IgD-negative memory B cell (primary cell): ENCODE measurements around the gene HLA-DOA. TPM values are rescaled to one million over a fixed set of nuclear protein-coding genes. Genes with fewer than 3 reads are reported as not detected.

Experiments
- H3K27ac Mint-ChIP-seq, 3 donors: one replicate each; pipeline ENCODE4 v1.8.0; 2020 to 2022; ENCODE audit warnings: mild to moderate bottlenecking in 3 of 3, mixed read lengths in 3 of 3, moderate library complexity in 1 of 3
- H3K27me3 Mint-ChIP-seq: one replicate; pipeline ENCODE4 v1.8.0; 2021; ENCODE audit warnings: mixed read lengths
- H3K36me3 Mint-ChIP-seq: one replicate; pipeline ENCODE4 v1.8.0; 2020; ENCODE audit warnings: mild to moderate bottlenecking, mixed read lengths
- H3K4me1 Mint-ChIP-seq, 3 donors: one replicate each; pipeline ENCODE4 v1.8.0; 2020 to 2022; ENCODE audit warnings: mixed read lengths in 3 of 3, mild to moderate bottlenecking in 1 of 3
- H3K4me3 Mint-ChIP-seq, 4 donors: one replicate each; pipeline ENCODE4 v1.8.0; 2020 to 2022; ENCODE audit warnings: mild to moderate bottlenecking in 4 of 4, mixed read lengths in 4 of 4, moderate library complexity in 3 of 4
- H3K9me3 Mint-ChIP-seq, 3 donors: one replicate each; pipeline ENCODE4 v1.8.0; 2020 to 2021; ENCODE audit warnings: mixed read lengths in 3 of 3, mild to moderate bottlenecking in 1 of 3
- polyA plus RNA-seq: library from polyadenylated mRNA; unstranded; fragments of 300-500 nt; fragmentation: Illumina TruSeq; gene quantifications from one replicate; pipeline ENCODE4 v1.2.3, GENCODE V29; 2021

The HLA-DOA gene
- polyA plus RNA-seq, 1 donor from 2014 or later: 363 TPM

- no peaks in the 10 kb centered on the region for H3K9me3 Mint-ChIP-seq
- peak overlapping the region; percentile 98 to 100 (median 100) for H3K27ac Mint-ChIP-seq
- no peaks in the 10 kb centered on the region for H3K27me3 Mint-ChIP-seq
- peaks cover 24 to 47% (median 25%) of the 10 kb centered on the region in 3 donors for H3K4me1 Mint-ChIP-seq
- peaks cover 17% of the 10 kb centered on the region for H3K36me3 Mint-ChIP-seq
- H3K4me3 Mint-ChIP-seq: peak overlapping the region; percentile 96 to 100 (median 99)
These were observed 40.3 kb downstream of the HLA-DOA start for GRCh38 chr6:32968867-32969684.

DNA sequence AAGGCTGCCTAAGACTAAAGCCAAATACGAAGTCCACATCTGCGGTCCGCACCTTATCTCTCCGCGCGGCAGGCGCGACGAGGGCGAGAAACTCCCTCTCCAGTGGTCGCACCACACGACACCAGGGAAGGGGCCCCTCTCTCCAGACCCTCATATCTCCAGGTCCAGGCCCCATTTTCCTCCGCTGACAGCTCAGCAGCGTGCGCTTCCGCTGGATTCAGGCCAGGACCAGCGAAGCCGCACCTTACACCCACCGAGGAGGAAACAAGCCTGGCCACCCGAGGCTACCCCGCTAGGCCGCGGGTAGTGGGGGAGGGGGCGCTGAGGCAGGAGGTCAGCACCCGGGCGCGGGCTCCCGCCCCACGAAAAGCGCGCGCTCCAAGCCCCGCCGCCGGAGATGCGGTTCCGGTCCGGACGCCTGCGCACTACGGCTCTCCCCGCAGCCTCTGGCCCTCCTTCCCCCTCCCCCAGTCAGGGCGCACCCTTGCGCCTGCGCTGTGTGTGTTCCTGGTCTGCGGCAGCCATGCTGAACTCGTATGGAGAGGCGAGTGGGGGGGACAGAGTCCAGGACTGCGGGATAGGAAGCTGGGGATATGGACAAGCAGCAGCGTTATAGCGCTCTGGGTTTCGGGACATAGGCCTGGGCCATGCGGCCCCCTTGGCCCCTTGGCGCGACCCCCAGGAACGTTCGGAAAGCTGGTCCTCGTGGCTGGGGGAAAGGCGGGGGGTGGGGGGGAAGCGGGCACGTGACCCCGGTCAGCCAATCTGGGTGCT lies 41.1 kb downstream of the HLA-DOA start, which contains the start of gene BRD2:
TSS of gene BRD2 (plus strand) at position 502 of the 774 bp plus-strand sequence. CDS start 4,305 bp downstream, outside the sequence.
- Mint-ChIP-seq H3K4me3 (peak within 1 kb of the TSS; percentile 96 to 100 (median 99)), H3K4me1 (peaks cover 25 to 47% (median 27%) of the 10 kb centered on the region in 3 donors), H3K27me3 (no peaks in the 10 kb centered on the region), H3K9me3 (no peaks in the 10 kb centered on the region), H3K36me3 (peaks cover 9% of the 10 kb centered on the region), H3K27ac (peak within 1 kb of the TSS; percentile 98 to 100 (median 100))

GRCh38 chr6:32967151-32968091 lies 42.0 kb downstream of the HLA-DOA start:
- Mint-ChIP-seq H3K36me3 (peaks cover 5% of the 10 kb centered on the region), H3K27ac (peak overlapping the region; percentile 96 to 100 (median 100)), H3K4me1 (peaks cover 29 to 51% (median 30%) of the 10 kb centered on the region in 3 donors), H3K4me3 (peak overlapping the region; percentile 96 to 100 (median 99)), H3K27me3 (no peaks in the 10 kb centered on the region), H3K9me3 (no peaks in the 10 kb centered on the region)

DNA sequence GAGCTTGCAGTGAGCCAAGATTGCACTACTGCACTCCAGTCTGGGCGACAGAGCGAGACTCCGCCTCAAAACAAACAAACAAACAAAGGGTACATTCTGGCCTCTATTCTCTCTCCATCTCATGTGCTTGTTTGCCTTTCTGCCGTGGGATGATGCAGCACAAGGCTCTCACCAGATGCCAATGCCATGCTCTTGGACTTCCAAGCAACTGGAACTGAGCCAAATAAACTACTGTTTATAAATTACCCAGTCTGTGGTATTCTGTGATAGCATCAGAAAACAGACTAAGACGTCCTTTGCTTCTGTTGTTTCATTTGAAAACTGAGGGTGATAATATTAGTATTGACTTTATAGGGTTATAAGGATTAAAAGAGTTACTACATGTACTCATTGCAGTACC lies 44.6 kb downstream of the HLA-DOA start:
- Mint-ChIP-seq H3K9me3 (no peaks in the 10 kb centered on the region), H3K27ac (peak overlapping the region in 1 of 3 donors; percentile 100), H3K27me3 (no peaks in the 10 kb centered on the region), H3K4me3 (peak overlapping the region in 1 of 4 donors; percentile 75), H3K4me1 (peaks cover 43 to 60% (median 45%) of the 10 kb centered on the region in 3 donors), H3K36me3 (peaks cover 3% of the 10 kb centered on the region)

DNA sequence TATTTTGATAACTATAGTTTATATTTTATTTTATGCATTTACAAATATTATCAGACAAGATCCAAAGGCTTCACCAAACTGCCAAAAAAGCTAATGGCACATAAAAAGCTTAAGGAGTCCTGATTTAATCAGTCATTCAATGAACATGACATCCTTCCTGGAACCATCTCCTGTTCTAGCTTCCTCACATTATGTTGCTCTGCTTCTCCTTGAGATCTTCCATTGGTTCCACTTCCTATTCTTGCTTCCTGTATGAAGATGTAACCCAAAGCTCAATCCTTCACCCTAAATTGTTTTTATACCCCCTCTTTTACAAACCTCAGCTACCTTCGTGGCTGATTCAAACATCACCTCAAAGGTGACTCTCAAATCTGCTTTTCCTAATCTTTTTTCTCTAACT lies 45.5 kb downstream of the HLA-DOA start:
- peak overlapping the region in 1 of 4 donors; percentile 66 for H3K4me3 Mint-ChIP-seq
- H3K27ac Mint-ChIP-seq: peak overlapping the region in 2 of 3 donors; percentile 22 to 64

GRCh38 chr6:32962213-32962826 lies 47.1 kb downstream of the HLA-DOA start:
- H3K9me3 Mint-ChIP-seq: no peaks in the 10 kb centered on the region
- peak overlapping the region in 3 of 4 donors; percentile 1 to 58 (median 49) for H3K4me3 Mint-ChIP-seq
- H3K27me3 Mint-ChIP-seq: no peaks in the 10 kb centered on the region
- peak overlapping the region; percentile 6 to 78 (median 57) for H3K27ac Mint-ChIP-seq
- H3K4me1 Mint-ChIP-seq: peaks cover 48 to 64% (median 51%) of the 10 kb centered on the region in 3 donors
- peaks cover 4% of the 10 kb centered on the region for H3K36me3 Mint-ChIP-seq

More for the DNA sequence above, 45.5 kb downstream of the HLA-DOA start:
- Mint-ChIP-seq H3K27me3 (no peaks in the 10 kb centered on the region), H3K4me1 (peaks cover 47 to 64% (median 48%) of the 10 kb centered on the region in 3 donors), H3K36me3 (peaks cover 4% of the 10 kb centered on the region), H3K9me3 (no peaks in the 10 kb centered on the region)

GRCh38 chr6:32960563-32960962 lies 48.8 kb downstream of the HLA-DOA start:
- H3K27me3 Mint-ChIP-seq: no peaks in the 10 kb centered on the region
- no peak overlapping the region for H3K27ac Mint-ChIP-seq
- H3K4me1 Mint-ChIP-seq: peaks cover 46 to 65% (median 52%) of the 10 kb centered on the region in 3 donors
- no peaks in the 10 kb centered on the region for H3K9me3 Mint-ChIP-seq
- H3K36me3 Mint-ChIP-seq: peaks cover 4% of the 10 kb centered on the region
- no peak overlapping the region for H3K4me3 Mint-ChIP-seq

DNA sequence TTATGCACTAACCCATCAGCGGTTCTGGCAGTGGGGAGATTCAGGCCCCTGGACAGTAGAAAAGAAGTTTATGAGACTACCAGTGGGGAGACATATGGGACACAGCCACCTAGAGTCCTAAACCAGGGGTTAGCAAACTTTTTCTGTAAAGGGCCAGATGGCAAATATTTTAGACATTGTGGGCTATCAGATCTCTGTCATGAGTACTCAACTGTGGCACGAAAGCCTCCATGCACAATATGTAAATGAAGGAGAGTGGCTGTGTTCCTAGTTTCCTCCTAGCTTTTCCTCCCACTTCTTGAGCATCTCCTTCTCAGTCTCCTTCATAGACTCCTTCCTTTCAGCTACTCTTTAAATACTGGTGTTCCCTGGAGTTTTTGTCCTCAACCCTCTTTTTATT lies 53.2 kb downstream of the HLA-DOA start:
- H3K27me3 Mint-ChIP-seq: no peaks in the 10 kb centered on the region
- H3K36me3 Mint-ChIP-seq: peaks cover 2% of the 10 kb centered on the region
- peak overlapping the region in 3 of 4 donors; percentile 25 to 84 (median 65) for H3K4me3 Mint-ChIP-seq
- H3K9me3 Mint-ChIP-seq: no peaks in the 10 kb centered on the region
- H3K27ac Mint-ChIP-seq: peak overlapping the region in 2 of 3 donors; percentile 57 to 85
- peaks cover 40 to 63% (median 48%) of the 10 kb centered on the region in 3 donors for H3K4me1 Mint-ChIP-seq

DNA sequence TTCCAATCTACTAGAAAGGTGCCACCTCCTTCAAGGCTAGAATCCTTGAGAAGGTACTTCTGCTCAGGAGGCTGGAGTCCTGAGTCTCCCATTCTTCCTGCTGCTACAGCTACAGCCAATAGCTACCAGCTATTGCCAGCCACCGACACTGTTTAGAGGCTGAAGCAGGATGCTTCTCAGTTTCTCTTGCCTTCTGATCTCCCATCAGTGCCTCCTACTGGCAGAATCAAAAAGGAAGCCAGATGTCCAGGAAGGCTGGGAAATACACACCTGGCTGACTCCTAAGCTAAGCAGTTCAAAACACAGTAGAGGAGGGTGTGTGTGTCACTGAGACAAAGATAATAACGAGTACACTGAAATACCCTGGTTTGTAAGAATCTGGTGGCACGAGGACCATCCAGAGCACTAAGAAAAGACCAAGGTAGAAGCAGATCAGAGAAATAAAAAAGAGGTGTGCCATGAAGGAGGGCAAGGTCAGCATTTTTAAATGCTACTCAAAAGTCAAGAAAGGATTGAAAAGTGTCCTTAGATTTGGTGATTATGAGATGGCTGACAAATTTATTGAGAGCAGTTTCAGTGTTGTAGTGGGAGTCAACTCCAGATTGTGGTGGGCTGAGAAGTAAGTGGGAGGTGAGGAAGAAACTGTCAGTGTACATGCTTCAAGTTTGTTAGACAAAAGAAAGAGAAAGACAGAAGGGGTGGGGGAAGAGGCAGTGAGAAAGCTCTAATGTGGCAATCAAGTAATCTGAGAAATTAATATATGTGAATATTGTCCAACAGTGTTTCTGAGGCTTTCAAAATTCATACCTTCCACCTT lies 54.2 kb downstream of the HLA-DOA start:
- H3K36me3 Mint-ChIP-seq: peaks cover 2% of the 10 kb centered on the region
- H3K27me3 Mint-ChIP-seq: no peaks in the 10 kb centered on the region
- H3K4me1 Mint-ChIP-seq: peaks cover 38 to 58% (median 48%) of the 10 kb centered on the region in 3 donors
- peak overlapping the region in 2 of 3 donors; percentile 84 to 89 for H3K27ac Mint-ChIP-seq
- no peaks in the 10 kb centered on the region for H3K9me3 Mint-ChIP-seq
- H3K4me3 Mint-ChIP-seq: peak overlapping the region; percentile 32 to 84 (median 50)

GRCh38 chr6:32954267-32954666 lies 55.1 kb downstream of the HLA-DOA start:
- Mint-ChIP-seq H3K9me3 (no peaks in the 10 kb centered on the region), H3K4me3 (peak overlapping the region in 3 of 4 donors; percentile 96 to 99 (median 98)), H3K27ac (peak overlapping the region; percentile 84 to 96 (median 84)), H3K27me3 (no peaks in the 10 kb centered on the region), H3K4me1 (peaks cover 44 to 56% (median 54%) of the 10 kb centered on the region in 3 donors), H3K36me3 (no peaks in the 10 kb centered on the region)
